Measurements from ENCODE around the gene RABGAP1L. TPM values are rescaled to one million over a fixed set of nuclear protein-coding genes. Genes with fewer than 3 reads are reported as not detected.

Gene RABGAP1L
- total RNA-seq, 1 experiment from 2014 or later = 29.3 TPM

DNA sequence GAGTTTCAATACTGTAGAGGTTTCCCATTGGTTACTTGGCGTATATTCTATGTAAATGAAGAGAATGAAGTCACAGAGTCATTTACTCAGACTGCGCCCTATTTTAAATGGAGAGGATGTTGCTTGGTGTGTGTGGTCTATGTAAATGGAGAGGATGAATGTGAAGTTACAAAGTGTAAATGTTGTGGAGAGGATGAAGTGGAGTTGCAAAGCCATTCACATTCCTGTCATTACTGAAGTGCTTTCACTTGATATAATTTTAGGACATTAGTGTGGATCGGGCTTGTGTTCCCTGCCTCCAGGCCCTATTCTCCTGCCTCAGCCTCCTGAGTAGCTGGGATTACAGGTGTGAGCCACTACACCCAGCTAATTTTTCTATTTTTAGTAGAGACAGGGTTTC, 741.0 kb downstream of the RABGAP1L start:
- Histone ChIP-seq H3K27ac (ENCODE audit: low read depth, low read length) (no peak overlapping the region), H3K79me2 (ENCODE audit: insufficient read depth, low read length) (no peaks in the 10 kb centered on the region), H3K4me2 (ENCODE audit: low read length) (no peak overlapping the region), H4K20me1 (ENCODE audit: insufficient read depth) (no peaks in the 10 kb centered on the region), H3K9me2 (ENCODE audit: insufficient read depth) (no peaks in the 10 kb centered on the region), H3K4me3 (replicated peaks in 1 of 2; ENCODE audit: low read depth in 1 of 2, low read length in 2 of 2) (no peak overlapping the region), H3K9ac (ENCODE audit: low read length) (no peak overlapping the region), H2AFZ (ENCODE audit: low read depth, low read length, poor library complexity, severe bottlenecking) (no peak overlapping the region), H3K9me3 (ENCODE audit: control insufficient read depth in 1 of 2, insufficient read depth in 1 of 2, low read depth in 1 of 2, low read length in 2 of 2) (no peaks in the 10 kb centered on the region), H3K27me3 (ENCODE audit: insufficient read depth, low read length) (no peaks in the 10 kb centered on the region), H3K36me3 (ENCODE audit: control insufficient read depth in 1 of 2, insufficient read depth in 2 of 2, low read length in 2 of 2) (no peaks in the 10 kb centered on the region), H3K4me1 (ENCODE audit: control insufficient read depth in 1 of 2, insufficient read depth in 2 of 2, low read length in 2 of 2) (no peaks in the 10 kb centered on the region)
- ChIA-PET RAD21 (ENCODE audit: low non-redundant PET in 1 of 2, low total read pairs in 2 of 2, uncharacterized antibody in 2 of 2, unreplicated experiment in 2 of 2) (no interaction called here), POLR2A (no interaction called here), CTCF (no interaction called here)
- TF ChIP-seq EZH2phosphoT487 (IDR thresholded peaks at IDR 0.05; ENCODE audit: borderline replicate concordance) (no peak), SP1 (IDR thresholded peaks at IDR 0.05; ENCODE audit: low read depth) (no peak), POLR2A (IDR thresholded peaks at IDR 0.05; ENCODE audit: borderline replicate concordance, extremely low read depth, insufficient read depth, insufficient read length) (no peak), YY1 (IDR thresholded peaks at IDR 0.05; ENCODE audit: extremely low read depth, insufficient replicate concordance, low read depth, low read length) (no peak), TCF7L2 (IDR thresholded peaks at IDR 0.05; ENCODE audit: borderline replicate concordance, extremely low read depth, insufficient read depth, insufficient read length) (no peak), ELF1 (IDR thresholded peaks at IDR 0.05; ENCODE audit: borderline replicate concordance, low read depth) (no peak), EGR1 (IDR thresholded peaks at IDR 0.05; ENCODE audit: low read depth) (no peak)
- TF ChIP-seq, protein P1, sequence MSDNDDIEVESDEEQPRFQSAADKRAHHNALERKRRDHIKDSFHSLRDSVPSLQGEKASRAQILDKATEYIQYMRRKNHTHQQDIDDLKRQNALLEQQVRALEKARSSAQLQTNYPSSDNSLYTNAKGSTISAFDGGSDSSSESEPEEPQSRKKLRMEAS (IDR thresholded peaks at IDR 0.05) = no peak
- TF ChIP-seq, protein P2, sequence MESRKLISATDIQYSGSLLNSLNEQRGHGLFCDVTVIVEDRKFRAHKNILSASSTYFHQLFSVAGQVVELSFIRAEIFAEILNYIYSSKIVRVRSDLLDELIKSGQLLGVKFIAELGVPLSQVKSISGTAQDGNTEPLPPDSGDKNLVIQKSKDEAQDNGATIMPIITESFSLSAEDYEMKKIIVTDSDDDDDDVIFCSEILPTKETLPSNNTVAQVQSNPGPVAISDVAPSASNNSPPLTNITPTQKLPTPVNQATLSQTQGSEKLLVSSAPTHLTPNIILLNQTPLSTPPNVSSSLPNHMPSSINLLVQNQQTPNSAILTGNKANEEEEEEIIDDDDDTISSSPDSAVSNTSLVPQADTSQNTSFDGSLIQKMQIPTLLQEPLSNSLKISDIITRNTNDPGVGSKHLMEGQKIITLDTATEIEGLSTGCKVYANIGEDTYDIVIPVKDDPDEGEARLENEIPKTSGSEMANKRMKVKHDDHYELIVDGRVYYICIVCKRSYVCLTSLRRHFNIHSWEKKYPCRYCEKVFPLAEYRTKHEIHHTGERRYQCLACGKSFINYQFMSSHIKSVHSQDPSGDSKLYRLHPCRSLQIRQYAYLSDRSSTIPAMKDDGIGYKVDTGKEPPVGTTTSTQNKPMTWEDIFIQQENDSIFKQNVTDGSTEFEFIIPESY (IDR thresholded peaks at IDR 0.05; ENCODE audit: extremely low read depth, insufficient replicate concordance, low read length) = no peak
- TF ChIP-seq, protein P3, sequence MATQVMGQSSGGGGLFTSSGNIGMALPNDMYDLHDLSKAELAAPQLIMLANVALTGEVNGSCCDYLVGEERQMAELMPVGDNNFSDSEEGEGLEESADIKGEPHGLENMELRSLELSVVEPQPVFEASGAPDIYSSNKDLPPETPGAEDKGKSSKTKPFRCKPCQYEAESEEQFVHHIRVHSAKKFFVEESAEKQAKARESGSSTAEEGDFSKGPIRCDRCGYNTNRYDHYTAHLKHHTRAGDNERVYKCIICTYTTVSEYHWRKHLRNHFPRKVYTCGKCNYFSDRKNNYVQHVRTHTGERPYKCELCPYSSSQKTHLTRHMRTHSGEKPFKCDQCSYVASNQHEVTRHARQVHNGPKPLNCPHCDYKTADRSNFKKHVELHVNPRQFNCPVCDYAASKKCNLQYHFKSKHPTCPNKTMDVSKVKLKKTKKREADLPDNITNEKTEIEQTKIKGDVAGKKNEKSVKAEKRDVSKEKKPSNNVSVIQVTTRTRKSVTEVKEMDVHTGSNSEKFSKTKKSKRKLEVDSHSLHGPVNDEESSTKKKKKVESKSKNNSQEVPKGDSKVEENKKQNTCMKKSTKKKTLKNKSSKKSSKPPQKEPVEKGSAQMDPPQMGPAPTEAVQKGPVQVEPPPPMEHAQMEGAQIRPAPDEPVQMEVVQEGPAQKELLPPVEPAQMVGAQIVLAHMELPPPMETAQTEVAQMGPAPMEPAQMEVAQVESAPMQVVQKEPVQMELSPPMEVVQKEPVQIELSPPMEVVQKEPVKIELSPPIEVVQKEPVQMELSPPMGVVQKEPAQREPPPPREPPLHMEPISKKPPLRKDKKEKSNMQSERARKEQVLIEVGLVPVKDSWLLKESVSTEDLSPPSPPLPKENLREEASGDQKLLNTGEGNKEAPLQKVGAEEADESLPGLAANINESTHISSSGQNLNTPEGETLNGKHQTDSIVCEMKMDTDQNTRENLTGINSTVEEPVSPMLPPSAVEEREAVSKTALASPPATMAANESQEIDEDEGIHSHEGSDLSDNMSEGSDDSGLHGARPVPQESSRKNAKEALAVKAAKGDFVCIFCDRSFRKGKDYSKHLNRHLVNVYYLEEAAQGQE (IDR thresholded peaks at IDR 0.05; ENCODE audit: low read depth) = no peak
- DNase-seq (ENCODE audit: low read depth, low spot score) (no peak), ATAC-seq (no peak)
- intact Hi-C loops (cut with micrococcal nuclease) = no loop called here
- BruUV-seq (replicated peaks) = no TSS peak

Measured in HCT116 (cell line).